ENCODE data around the gene TYW1B. TPM values are rescaled to one million over a fixed set of nuclear protein-coding genes. Genes with fewer than 3 reads are reported as not detected.
"Not testable (repeated sequence)": the region's sequence is repeated elsewhere in the genome, so short reads cannot be mapped to it uniquely, and the experiment has no call there.

TYW1B gene
- total RNA-seq, 1 experiment from 2014 or later, result 3.0 TPM

GRCh38 chr7:72689344-72689743 is 138.7 kb downstream of the TYW1B start:
- intact Hi-C loops (cut with micrococcal nuclease; ENCODE audit: unreplicated experiment); POLR2A ChIA-PET (ENCODE audit: unreplicated experiment); H3K27ac ChIP-seq; H3K9me3 ChIP-seq (ENCODE audit: insufficient read depth, low read depth); H3K4me3 ChIP-seq; H3F3A ChIP-seq (ENCODE audit: insufficient read depth, low read depth); H2AFZ ChIP-seq; H4K20me1 ChIP-seq (ENCODE audit: insufficient read depth); CTCF ChIA-PET; H3K4me1 ChIP-seq (replicated peaks; ENCODE audit: insufficient read depth); BruUV-seq (replicated peaks); H3K4me2 ChIP-seq; H3K27me3 ChIP-seq (ENCODE audit: insufficient read depth, low read depth); H3K9me2 ChIP-seq (ENCODE audit: insufficient read depth); H3K36me3 ChIP-seq (ENCODE audit: low read depth); H3K79me2 ChIP-seq (ENCODE audit: low read depth); DNase-seq: not testable (repeated sequence)

- H2AFZ ChIP-seq; H3K27ac ChIP-seq; H3K36me3 ChIP-seq (ENCODE audit: low read depth); H3K9me2 ChIP-seq (ENCODE audit: insufficient read depth); intact Hi-C loops (cut with micrococcal nuclease; ENCODE audit: unreplicated experiment); H3K79me2 ChIP-seq (ENCODE audit: low read depth); POLR2A ChIA-PET (ENCODE audit: unreplicated experiment); CTCF ChIA-PET; H3K4me2 ChIP-seq; H3K9me3 ChIP-seq (ENCODE audit: insufficient read depth, low read depth); H3K27me3 ChIP-seq (ENCODE audit: insufficient read depth, low read depth); H3K4me3 ChIP-seq; BruUV-seq (replicated peaks); DNase-seq; H3F3A ChIP-seq (ENCODE audit: insufficient read depth, low read depth); H4K20me1 ChIP-seq (ENCODE audit: insufficient read depth): not testable (repeated sequence)
- H3K4me1 ChIP-seq (replicated peaks; ENCODE audit: insufficient read depth), result peaks cover 27% of the 10 kb centered on the region
Observed at GRCh38 chr7:72681211-72681610, 146.8 kb downstream of the TYW1B start.

- H3K27me3 ChIP-seq (ENCODE audit: insufficient read depth, low read depth); BruUV-seq (replicated peaks); H4K20me1 ChIP-seq (ENCODE audit: insufficient read depth); H3K79me2 ChIP-seq (ENCODE audit: low read depth); H3F3A ChIP-seq (ENCODE audit: insufficient read depth, low read depth); CTCF ChIA-PET; H3K4me2 ChIP-seq; H3K9me3 ChIP-seq (ENCODE audit: insufficient read depth, low read depth); intact Hi-C loops (cut with micrococcal nuclease; ENCODE audit: unreplicated experiment); H2AFZ ChIP-seq; H3K4me1 ChIP-seq (replicated peaks; ENCODE audit: insufficient read depth); DNase-seq; H3K27ac ChIP-seq; POLR2A ChIA-PET (ENCODE audit: unreplicated experiment); H3K4me3 ChIP-seq; H3K9me2 ChIP-seq (ENCODE audit: insufficient read depth); H3K36me3 ChIP-seq (ENCODE audit: low read depth): not testable (repeated sequence)
Observed at GRCh38 chr7:72676880-72677279, 151.1 kb downstream of the TYW1B start.

- H3K9me2 ChIP-seq (ENCODE audit: insufficient read depth); H3K27ac ChIP-seq; H3K4me3 ChIP-seq; H3K36me3 ChIP-seq (ENCODE audit: low read depth); H3K79me2 ChIP-seq (ENCODE audit: low read depth); H4K20me1 ChIP-seq (ENCODE audit: insufficient read depth); H3K9me3 ChIP-seq (ENCODE audit: insufficient read depth, low read depth); H3K4me1 ChIP-seq (replicated peaks; ENCODE audit: insufficient read depth); POLR2A ChIA-PET (ENCODE audit: unreplicated experiment); H3F3A ChIP-seq (ENCODE audit: insufficient read depth, low read depth); H3K4me2 ChIP-seq; H3K27me3 ChIP-seq (ENCODE audit: insufficient read depth, low read depth); intact Hi-C loops (cut with micrococcal nuclease; ENCODE audit: unreplicated experiment); BruUV-seq (replicated peaks); CTCF ChIA-PET; H2AFZ ChIP-seq: not testable (repeated sequence)
- DNase-seq, result peak in 1 of 2 experiments; percentile 17
Observed at GRCh38 chr7:72676086-72676690, 151.8 kb downstream of the TYW1B start.

- H3K4me1 ChIP-seq (replicated peaks; ENCODE audit: insufficient read depth); CTCF ChIA-PET; DNase-seq: not testable (repeated sequence)
Observed at GRCh38 chr7:72675686-72676085, 152.3 kb downstream of the TYW1B start.

More at GRCh38 chr7:72675686-72676085, 152.3 kb downstream of the TYW1B start:
- H4K20me1 ChIP-seq (ENCODE audit: insufficient read depth); H2AFZ ChIP-seq; H3K4me2 ChIP-seq; H3K36me3 ChIP-seq (ENCODE audit: low read depth); H3K27ac ChIP-seq; H3K4me3 ChIP-seq; H3F3A ChIP-seq (ENCODE audit: insufficient read depth, low read depth); H3K9me2 ChIP-seq (ENCODE audit: insufficient read depth); H3K9me3 ChIP-seq (ENCODE audit: insufficient read depth, low read depth); intact Hi-C loops (cut with micrococcal nuclease; ENCODE audit: unreplicated experiment); H3K79me2 ChIP-seq (ENCODE audit: low read depth); POLR2A ChIA-PET (ENCODE audit: unreplicated experiment); H3K27me3 ChIP-seq (ENCODE audit: insufficient read depth, low read depth); BruUV-seq (replicated peaks): not testable (repeated sequence)
